Activated CD4-positive, alpha-beta T cell treated with anti-CD3 and anti-CD28 coated beads, Interleukin-2, amount 50 U/mL, for 48 hours (primary cell): ENCODE results near the gene CPA5.
"Not testable (repeated sequence)": the region's sequence is repeated elsewhere in the genome, so short reads cannot be mapped to it uniquely, and the experiment has no call there.

Experiments
- DNase-seq, 2 experiments: peaks; one replicate each; pipeline ENCODE4 v3.0.0-alpha.2; 2020

The CPA5 gene

GRCh38 chr7:130359276-130359857, 14.8 kb downstream of the CPA5 start:
- DNase-seq, result no peak

GRCh38 chr7:130360518-130360917, 15.9 kb downstream of the CPA5 start:
- DNase-seq, result no peak

- DNase-seq, result no peak
Measured at GRCh38 chr7:130361681-130362080, 17.1 kb downstream of the CPA5 start.

- DNase-seq, result no peak
Measured at GRCh38 chr7:130362251-130362816, 17.7 kb downstream of the CPA5 start.

- peak; percentile 64 to 78 for DNase-seq
Measured at GRCh38 chr7:130363026-130363847, 18.6 kb downstream of the CPA5 start.

- DNase-seq, result no peak
Measured at GRCh38 chr7:130364451-130364850, 19.8 kb downstream of the CPA5 start.

GRCh38 chr7:130365088-130365487, 20.5 kb downstream of the CPA5 start:
- DNase-seq, result no peak

GRCh38 chr7:130365511-130366441, 21.2 kb downstream of the CPA5 start:
- DNase-seq, result no peak

- no peak for DNase-seq
Measured at GRCh38 chr7:130366564-130366963, 21.9 kb downstream of the CPA5 start.

GRCh38 chr7:130367088-130367755, 22.6 kb downstream of the CPA5 start:
- no peak for DNase-seq

- no peak for DNase-seq
Measured at GRCh38 chr7:130367836-130368746, 23.5 kb downstream of the CPA5 start.

GRCh38 chr7:130369110-130369711, 24.6 kb downstream of the CPA5 start:
- DNase-seq, result no peak

- DNase-seq, result no peak
Measured at GRCh38 chr7:130369831-130370550, 25.4 kb downstream of the CPA5 start.

- no peak for DNase-seq
Measured at GRCh38 chr7:130371046-130371445, 26.4 kb downstream of the CPA5 start.

- DNase-seq, result no peak
Measured at GRCh38 chr7:130372402-130373165, 28.0 kb downstream of the CPA5 start.

- DNase-seq, result no peak
Measured at GRCh38 chr7:130374507-130374906, 29.9 kb downstream of the CPA5 start.

GRCh38 chr7:130376461-130376860, 31.8 kb downstream of the CPA5 start:
- DNase-seq, result not testable (repeated sequence)

- no peak for DNase-seq
Measured at GRCh38 chr7:130377178-130377577, 32.6 kb downstream of the CPA5 start.

- no peak for DNase-seq
Measured at GRCh38 chr7:130379019-130379418, 34.4 kb downstream of the CPA5 start.
